Cardiac septum (tissue), 1 donor: ENCODE data around the gene MDP1. TPM values are rescaled to one million over a fixed set of nuclear protein-coding genes. Genes with fewer than 3 reads are reported as not detected.
"Not testable (repeated sequence)": the region's sequence is repeated elsewhere in the genome, so short reads cannot be mapped to it uniquely, and the experiment has no call there.

Experiments
- DNase-seq: peaks from one replicate; pipeline ENCODE4 v3.0.0-alpha.2; 2020; ENCODE audit warnings: low spot score
- intact Hi-C: fragments of 100-400 bp; cut with DNase I; formaldehyde crosslinking; loops from one replicate; pipeline ENCODE4 v1.14.0; 2022
- total RNA-seq: library from RNA; stranded (reverse); fragmentation: NEBNext Ultra II Directional; extraction: Animal tissue kit (Norgen Biotek cat#: 25700); gene quantifications from one replicate; pipeline ENCODE4 v1.2.1, GENCODE V29; 2021
- donor health status: DM: no; HTN: no; CAD: no.

MDP1 gene
- total RNA-seq, 1 donor from 2014 or later: 16.7 TPM

DNA sequence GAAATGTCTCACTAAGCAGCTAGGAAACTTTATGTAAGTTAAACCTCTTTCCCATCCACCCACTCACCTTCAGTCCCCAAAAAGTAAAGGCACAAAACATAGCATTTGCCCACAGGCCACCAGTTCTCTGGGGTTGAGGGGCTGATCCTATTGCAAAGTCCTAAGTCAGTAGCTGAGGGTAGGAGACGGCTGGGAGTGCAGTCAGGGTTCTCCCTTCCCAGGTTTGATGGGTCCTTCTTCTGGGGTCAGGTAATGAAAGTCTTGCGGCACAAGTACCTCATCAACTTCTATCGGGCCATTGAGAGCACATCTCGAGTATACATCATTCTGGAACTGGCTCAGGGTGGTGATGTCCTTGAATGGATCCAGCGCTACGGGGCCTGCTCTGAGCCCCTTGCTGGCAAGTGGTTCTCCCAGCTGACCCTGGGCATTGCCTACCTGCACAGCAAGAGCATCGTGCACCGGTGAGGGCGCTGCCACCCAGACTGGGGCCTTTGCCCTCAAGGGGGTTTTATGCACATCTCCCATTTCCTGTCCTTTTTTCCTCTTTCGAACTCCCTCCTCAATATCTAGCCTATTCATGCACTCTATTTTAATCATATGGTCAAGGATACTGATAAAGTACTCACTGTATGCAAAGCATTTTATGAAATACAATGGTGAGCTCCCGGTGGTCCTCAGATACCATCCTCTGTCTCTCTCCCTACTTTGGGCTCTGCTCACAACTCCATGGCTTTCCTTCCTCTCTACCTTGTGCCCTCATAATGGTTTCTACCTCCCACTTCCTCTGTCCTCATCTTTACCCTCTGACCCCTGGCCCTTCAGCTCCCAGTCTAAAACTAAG lies 9.4 kb downstream of the MDP1 start:
- DNase-seq: no peak
- intact Hi-C loops: no loop called here

DNA sequence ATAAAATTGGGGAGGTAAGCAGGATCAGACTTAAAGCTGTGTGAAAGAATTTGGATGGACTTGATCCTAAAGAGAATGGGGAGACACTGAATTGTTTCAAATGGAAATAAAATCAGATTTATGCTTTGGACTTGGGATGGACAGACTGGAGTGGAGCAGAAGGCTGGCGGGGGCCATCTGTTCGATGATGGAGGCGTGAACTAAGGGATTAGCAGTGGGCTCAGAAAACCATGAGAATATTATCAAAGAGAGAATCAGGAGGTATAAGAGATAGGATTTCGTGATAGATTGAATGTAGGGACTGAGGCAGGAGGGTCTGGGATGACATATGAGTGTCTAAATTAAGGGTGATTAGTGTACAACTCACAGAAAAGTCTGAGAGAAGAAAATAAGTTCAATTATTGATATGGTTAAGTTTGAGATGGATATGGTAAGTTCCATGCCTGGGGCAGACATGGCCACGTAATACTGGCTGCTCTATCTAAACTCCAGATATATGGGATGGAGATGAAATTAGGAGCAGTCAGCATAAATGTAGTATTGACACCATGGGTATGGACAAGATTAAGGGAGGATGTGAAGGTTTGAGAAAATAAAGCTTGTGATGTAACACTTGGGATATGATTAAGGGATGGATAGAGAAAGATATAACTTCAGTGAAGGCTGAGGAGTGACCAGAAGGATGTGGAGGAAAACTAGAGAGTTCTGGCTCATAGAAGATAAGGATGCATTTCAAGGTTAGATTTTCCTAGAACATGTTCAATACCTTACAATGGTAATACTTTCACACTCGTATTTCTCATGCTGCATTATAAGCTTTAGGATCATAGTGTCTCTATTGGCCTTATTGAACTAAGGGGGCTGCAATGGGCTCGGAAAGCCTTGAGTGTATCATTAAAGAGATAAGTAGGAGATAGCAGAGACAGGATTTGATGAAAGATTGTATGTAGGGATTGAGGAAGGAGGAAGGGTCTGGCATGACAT lies 11.4 kb downstream of the MDP1 start:
- intact Hi-C loops: no loop called here
- no peak for DNase-seq

DNA sequence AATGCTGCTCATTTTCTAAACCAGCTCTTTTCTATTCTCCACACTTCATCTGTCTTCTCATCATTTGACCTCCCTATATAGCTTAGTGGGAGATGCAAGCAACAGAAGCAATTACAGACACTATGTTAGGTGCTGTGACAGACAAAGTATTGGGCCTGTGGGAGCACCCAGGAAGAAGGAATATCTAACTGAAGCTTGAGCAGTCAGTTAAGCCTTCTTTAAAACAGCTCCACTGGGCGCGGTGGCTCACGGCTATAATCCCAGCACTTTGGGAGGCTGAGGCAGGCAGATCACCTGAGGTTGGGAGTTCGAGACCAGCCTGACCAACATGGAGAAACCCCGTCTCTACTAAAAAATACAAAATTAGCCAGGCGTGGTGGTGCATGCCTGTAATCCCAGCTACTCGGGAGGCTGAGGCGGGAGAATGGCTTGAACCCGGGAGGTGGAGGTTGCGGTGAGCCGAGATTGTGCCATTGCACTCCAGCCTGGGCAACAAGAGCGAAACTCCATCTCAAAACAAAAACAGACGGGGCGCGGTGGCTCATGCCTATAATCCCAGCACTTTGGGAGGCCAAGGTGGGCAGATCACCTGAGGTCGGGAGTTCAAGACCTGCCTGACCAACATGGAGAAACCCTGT lies 12.5 kb downstream of the MDP1 start:
- DNase-seq, intact Hi-C loops: not testable (repeated sequence)

- DNase-seq, intact Hi-C loops: not testable (repeated sequence)
Observed at GRCh38 chr14:24202538-24202937, 13.3 kb downstream of the MDP1 start.

DNA sequence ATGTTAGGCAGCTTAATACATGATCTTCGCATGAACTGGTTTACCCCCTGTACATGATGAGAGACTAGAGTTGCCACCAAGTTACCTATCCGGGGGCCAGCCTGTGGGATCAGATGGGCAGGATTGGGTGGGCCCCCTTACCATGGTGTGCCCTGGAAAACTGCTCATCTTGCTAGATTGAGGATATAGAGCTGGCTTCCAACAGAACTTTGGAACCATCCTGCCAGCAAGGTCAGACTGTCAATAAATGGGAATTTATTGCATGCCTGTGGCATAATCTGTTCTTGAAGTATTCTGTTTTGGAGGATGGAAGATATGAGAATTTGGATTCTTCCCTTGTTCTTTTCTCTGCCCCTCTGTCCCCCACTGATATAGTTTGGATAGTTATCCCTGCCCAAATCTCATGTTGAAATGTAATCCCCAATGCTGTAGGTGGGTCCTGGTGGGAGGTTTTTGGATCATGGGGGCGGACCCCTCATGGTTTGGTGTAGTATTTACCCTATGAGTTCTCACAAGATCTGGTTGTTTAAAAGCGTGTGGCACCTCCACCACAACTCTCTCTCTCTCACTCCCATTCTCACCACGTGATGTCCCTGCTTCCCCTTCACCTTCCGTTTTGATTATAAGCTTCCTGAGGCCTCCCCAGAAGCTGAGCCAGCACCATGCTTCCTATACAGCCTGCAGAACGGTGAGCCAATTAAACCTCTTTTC lies 16.9 kb downstream of the MDP1 start:
- no peak for DNase-seq
- intact Hi-C loops: loop anchor here (5.0 kb wide), 1 partner anchor 57 kb away; the partner anchor contains the start of gene EMC9

GRCh38 chr14:24197056-24197450 lies 18.8 kb downstream of the MDP1 start:
- DNase-seq: no peak
- intact Hi-C loops: loop anchor here (5.0 kb wide), 1 partner anchor 55 kb away; the partner anchor contains the start of gene EMC9

DNA sequence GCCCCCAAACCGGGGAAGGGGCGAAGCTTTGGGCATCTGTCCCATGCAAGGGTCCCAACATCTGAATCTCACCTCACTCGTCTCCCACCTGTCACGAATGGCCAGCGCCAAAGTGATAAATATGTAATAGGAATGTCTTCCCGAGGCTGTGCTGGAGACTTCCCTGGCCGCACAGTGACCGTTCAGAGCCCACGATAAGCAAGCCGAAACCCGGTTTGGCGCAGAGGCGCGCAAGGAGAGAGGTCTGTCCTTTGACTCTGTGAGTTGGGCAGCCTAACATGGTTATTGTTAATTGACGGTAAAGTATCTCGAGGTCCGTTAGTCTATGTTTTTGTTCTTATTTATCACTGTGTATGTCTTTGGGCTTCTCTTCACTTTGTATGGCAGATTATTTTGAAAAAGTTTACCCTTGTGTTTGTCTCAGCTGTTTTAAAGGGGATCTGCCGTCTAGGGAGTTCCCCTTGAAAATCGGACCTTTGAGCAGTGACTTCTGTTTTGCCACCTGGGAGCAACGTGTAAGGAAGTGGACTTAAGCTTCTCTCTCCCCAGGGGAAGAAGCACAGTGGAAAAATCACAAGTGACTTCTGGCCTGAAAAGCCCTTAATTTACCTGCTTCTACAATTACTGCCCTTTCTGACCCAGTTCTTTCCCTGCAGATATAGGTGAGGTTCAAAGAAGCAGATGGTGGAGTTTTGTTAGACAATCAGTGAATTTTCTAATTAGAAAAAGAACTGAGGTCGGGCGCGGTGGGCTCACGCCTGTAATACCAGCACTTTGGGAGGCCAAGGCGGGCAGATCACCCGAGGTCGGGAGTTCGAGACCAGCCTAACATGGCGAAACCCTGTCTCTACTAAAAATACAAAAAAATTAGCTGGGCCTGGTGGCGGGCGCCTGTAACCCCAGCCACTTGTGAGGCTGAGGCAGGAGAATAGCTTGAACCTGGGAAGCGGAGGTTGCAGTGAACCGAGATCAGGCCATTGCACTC lies 19.5 kb downstream of the MDP1 start:
- intact Hi-C loops: loop anchor here (5.0 kb wide), 1 partner anchor 54 kb away; the partner anchor contains the start of gene EMC9
- no peak for DNase-seq

DNA sequence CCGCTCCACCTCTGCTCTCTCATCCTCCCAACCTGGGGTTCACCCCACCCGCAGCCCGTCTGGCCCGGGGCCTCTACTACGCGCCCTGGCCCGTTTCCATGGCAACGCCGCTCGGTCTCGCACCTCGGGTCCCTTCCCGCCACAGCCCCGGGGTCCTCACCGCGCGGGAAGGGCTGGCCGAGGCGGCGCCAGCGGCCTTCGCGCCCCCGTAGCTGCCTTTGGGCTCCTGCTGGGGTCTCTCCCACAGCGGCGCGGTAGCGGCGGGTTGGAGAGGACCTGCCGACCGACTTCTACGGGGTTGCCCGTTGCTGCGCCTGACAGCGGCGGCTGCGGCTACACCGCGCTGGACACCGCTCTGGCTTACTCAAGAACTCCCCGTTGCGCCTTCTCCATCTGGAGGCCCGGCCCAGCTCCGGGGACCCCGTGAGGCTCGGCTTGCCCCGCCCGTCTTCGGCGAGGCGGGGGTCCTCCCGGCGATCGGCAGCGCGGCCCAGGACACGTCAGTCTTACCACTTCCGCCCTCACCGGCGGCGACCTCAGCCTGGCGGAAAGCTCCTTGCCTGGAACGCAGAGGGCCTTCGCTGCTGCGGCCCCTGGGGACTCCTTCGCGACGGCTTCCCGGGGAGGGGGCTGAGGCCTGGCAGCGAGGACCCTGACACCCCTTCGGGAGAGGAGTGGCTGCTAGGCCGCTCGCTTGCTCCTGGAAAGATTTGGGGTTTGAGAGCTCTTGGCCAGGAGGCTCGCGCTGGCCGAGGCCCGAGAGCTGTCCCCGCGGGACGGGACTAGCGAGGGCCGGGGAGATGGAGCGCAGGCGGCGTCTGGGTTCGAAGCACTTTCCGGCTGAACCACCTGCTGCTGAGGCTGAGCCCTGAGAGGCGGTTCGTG lies 20.4 kb downstream of the MDP1 start, which contains the start of gene TM9SF1:
Gene TM9SF1 (minus strand): TSS at position 256 of the 885 bp plus-strand sequence. CDS start 422 bp downstream, outside the sequence.
- peak; percentile 96 for DNase-seq
- intact Hi-C loops: loop anchor here (2.0 to 5.0 kb wide), 2 partner anchors 17 to 53 kb away; partner anchors contain the start of genes CHMP4A and EMC9

DNA sequence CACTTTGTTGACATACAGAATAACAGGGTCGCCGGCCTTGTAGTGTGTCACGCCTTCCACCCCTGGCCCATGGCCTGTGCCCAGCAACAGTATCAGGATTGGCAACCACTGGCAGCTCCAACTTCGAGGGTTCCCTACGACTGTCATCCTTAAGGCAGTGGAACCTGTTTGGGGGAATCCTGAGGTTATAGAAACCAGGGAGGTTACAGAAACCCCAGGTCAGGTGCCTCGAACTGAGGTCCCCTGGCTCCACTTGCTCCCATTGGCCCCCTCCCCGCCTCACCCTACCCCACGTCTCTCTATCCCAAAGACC lies 21.0 kb downstream of the MDP1 start:
- intact Hi-C loops: loop anchor here (2.0 to 5.0 kb wide), 2 partner anchors 18 to 53 kb away; partner anchors contain the start of genes CHMP4A and EMC9

DNA sequence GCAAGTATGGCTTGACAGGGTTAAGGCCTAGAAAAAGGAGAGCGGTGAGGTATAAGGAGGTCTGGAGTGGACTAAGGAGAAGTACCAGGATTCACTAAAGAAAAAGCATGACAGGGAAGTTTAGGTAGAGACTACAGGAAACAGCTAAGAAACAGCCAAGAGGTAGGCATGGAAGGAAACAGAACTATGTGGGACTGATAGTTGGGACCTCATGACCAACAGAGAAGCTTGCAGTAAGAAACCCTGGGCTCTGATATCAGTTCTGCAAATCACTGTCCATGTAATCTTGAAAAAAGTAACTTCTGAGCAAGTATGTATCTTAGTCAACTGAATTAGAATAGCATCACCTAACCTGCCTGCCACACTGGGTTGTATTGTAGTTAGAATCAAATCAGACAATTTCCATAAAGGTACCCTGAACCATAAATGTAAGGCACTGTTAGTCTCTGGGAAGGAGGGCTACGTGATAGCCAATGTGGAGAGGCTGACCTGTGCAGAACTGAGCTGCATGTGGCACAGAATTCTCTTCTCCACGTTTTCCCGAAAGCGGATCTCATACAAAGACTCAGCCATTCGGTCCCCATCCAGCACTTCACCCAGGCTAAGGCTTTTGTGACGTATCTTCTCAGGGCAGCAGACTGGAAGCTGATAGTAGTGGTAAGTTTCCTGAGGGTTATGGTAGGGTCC lies 21.5 kb downstream of the MDP1 start:
- no peak for DNase-seq
- intact Hi-C loops: loop anchor here (2.0 kb wide), 1 partner anchor 18 kb away; the partner anchor contains the start of gene CHMP4A

More for the DNA sequence above, 21.0 kb downstream of the MDP1 start:
- DNase-seq: no peak

GRCh38 chr14:24192933-24193332 lies 22.9 kb downstream of the MDP1 start:
- DNase-seq: no peak
- intact Hi-C loops: no loop called here

GRCh38 chr14:24190416-24190815 lies 25.4 kb downstream of the MDP1 start:
- intact Hi-C loops: no loop called here
- no peak for DNase-seq

DNA sequence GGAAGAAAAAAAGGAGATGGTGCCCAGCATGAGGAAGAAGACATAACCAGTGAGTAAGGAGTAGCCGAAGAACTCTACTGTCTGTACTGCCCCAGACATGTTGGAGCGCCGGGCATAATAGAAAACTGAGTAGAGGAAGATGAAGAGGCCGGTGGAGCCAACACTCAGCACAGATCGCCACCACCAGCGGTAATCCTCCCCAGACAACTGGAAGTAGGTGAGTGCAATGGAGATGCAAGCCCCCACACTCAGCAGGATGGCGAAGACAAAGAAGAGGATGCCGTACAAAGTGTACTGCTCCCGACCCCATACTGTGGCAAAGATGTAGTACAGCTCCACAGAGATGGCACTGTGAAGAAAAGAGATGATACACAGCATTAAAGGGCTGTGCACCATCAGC lies 26.4 kb downstream of the MDP1 start:
- intact Hi-C loops: no loop called here
- no peak for DNase-seq

- no peak for DNase-seq
- intact Hi-C loops: no loop called here
Observed at GRCh38 chr14:24189059-24189375, 26.8 kb downstream of the MDP1 start.

GRCh38 chr14:24188251-24189058 lies 27.4 kb downstream of the MDP1 start, which contains the start of gene IPO4:
TSS of gene IPO4 (minus strand) at chr14:24188816. CDS start at chr14:24188787, 29 bp downstream.
- DNase-seq: peak; percentile 97
- intact Hi-C loops: no loop called here
